ENCODE data around the gene CEP41. TPM values are rescaled to one million over a fixed set of nuclear protein-coding genes. Genes with fewer than 3 reads are reported as not detected.

The CEP41 gene
- total RNA-seq, 2 donors from 2014 or later, result 11.4 to 13.0 TPM

GRCh38 chr7:130345136-130345535, 95.7 kb downstream of the CEP41 start:
- 15 to 48% methylated on average over 4 to 8 of the region's 8 CpGs for WGBS, 2 experiments (ENCODE audit: insufficient coverage in 1 of 2, insufficient read length in 1 of 2)
- Histone ChIP-seq H3K27me3 (ENCODE audit: control insufficient read depth, insufficient read depth, low read length, poor library complexity, severe bottlenecking) (no peaks in the 10 kb centered on the region), H3K4me3 (ENCODE audit: low read length) (peak overlapping the region; percentile 8), H3K36me3 (ENCODE audit: control insufficient read depth, insufficient read depth, low read length) (no peaks in the 10 kb centered on the region), H3K9ac (ENCODE audit: extremely low read depth, low read length, poor library complexity, severe bottlenecking) (no peak overlapping the region), H3K27ac (ENCODE audit: low read depth, low read length) (peak overlapping the region; percentile 82), H3K9me3 (ENCODE audit: control insufficient read depth, low read length) (no peaks in the 10 kb centered on the region), H3K4me1 (ENCODE audit: control insufficient read depth, insufficient read depth, low read length) (peaks cover 1% of the 10 kb centered on the region)
- Mint-ChIP-seq H3K4me1 (peaks cover 14% of the 10 kb centered on the region), H3K4me3 (no peak overlapping the region), H3K27me3 (ENCODE audit: insufficient read depth) (peaks cover 3% of the 10 kb centered on the region), H3K36me3 (ENCODE audit: low read depth) (no peaks in the 10 kb centered on the region), H3K9me3 (no peaks in the 10 kb centered on the region), H3K27ac (no peak overlapping the region)
- peak; percentile 62 for DNase-seq
- no peak for TF ChIP-seq CTCF (conservative IDR thresholded peaks at IDR 0.05)

GRCh38 chr7:130344271-130344866, 96.4 kb downstream of the CEP41 start, which contains the start of gene CPA5:
Gene CPA5, plus strand, starts transcription at chr7:130344816. Its CDS starts 1,670 bp downstream, at chr7:130346486.
- no peak within 1 kb of the TSS for H3K4me3 Mint-ChIP-seq
- no peaks in the 10 kb centered on the region for H3K36me3 Mint-ChIP-seq (ENCODE audit: low read depth)
- Histone ChIP-seq H3K27ac (ENCODE audit: low read depth, low read length) (peak within 1 kb of the TSS; percentile 82), H3K36me3 (ENCODE audit: control insufficient read depth, insufficient read depth, low read length) (no peaks in the 10 kb centered on the region), H3K9ac (ENCODE audit: extremely low read depth, low read length, poor library complexity, severe bottlenecking) (no peak within 1 kb of the TSS), H3K4me1 (ENCODE audit: control insufficient read depth, insufficient read depth, low read length) (no peaks in the 10 kb centered on the region), H3K27me3 (ENCODE audit: control insufficient read depth, insufficient read depth, low read length, poor library complexity, severe bottlenecking) (no peaks in the 10 kb centered on the region), H3K4me3 (ENCODE audit: low read length) (peak within 1 kb of the TSS; percentile 8), H3K9me3 (ENCODE audit: control insufficient read depth, low read length) (no peaks in the 10 kb centered on the region)
- TF ChIP-seq CTCF (conservative IDR thresholded peaks at IDR 0.05), result no peak
- peaks cover 10% of the 10 kb centered on the region for H3K4me1 Mint-ChIP-seq
- 93 to 100% methylated on average over 5 of the region's 5 CpGs for WGBS, 2 experiments (ENCODE audit: insufficient coverage in 1 of 2, insufficient read length in 1 of 2)
- no peaks in the 10 kb centered on the region for H3K9me3 Mint-ChIP-seq
- no peak within 1 kb of the TSS for H3K27ac Mint-ChIP-seq
- no peak for DNase-seq
- H3K27me3 Mint-ChIP-seq (ENCODE audit: insufficient read depth), result peaks cover 1% of the 10 kb centered on the region

Other genes with a start within 250 kb of the CEP41 start
- 10 to 100 TPM; 30.9 to 37.9 TPM for gene TMEM209, start 235.6 kb downstream of the CEP41 start, total RNA-seq
- not detected for gene SSMEM1, start 233.2 kb downstream of the CEP41 start, total RNA-seq
- under 1 TPM; 0.40 to 0.66 TPM for gene CPA2, start 174.2 kb downstream of the CEP41 start, total RNA-seq
- not detected for gene CPA4, start 147.9 kb downstream of the CEP41 start, total RNA-seq
- gene CPA5, start 96.2 kb downstream of the CEP41 start, total RNA-seq, result not detected
- gene CPA1, start 60.5 kb downstream of the CEP41 start, total RNA-seq, result not detected
- gene MEST, start 51.1 kb upstream of the CEP41 start, total RNA-seq, result 100 to 1,000 TPM; 121 to 149 TPM
- 10 to 100 TPM; 74.3 to 76.3 TPM for gene COPG2, start 227.7 kb upstream of the CEP41 start, total RNA-seq
- not detected for gene TSGA13, start 245.5 kb upstream of the CEP41 start, total RNA-seq

Measured in endodermal cell (in vitro differentiated cells).